GM18519 (cell line): ENCODE results near the gene INTS1.
"Not testable (repeated sequence)": the region's sequence is repeated elsewhere in the genome, so short reads cannot be mapped to it uniquely, and the experiment has no call there.

Experiments
- ATAC-seq: cut with Tn5 transposase; IDR thresholded peaks from one replicate; pipeline ENCODE4 v1.9.1; 2021; ENCODE audit warnings: mild to moderate bottlenecking, moderate library complexity; ENCODE audit not compliant: unreplicated experiment, low FRiP score

INTS1 gene

DNA sequence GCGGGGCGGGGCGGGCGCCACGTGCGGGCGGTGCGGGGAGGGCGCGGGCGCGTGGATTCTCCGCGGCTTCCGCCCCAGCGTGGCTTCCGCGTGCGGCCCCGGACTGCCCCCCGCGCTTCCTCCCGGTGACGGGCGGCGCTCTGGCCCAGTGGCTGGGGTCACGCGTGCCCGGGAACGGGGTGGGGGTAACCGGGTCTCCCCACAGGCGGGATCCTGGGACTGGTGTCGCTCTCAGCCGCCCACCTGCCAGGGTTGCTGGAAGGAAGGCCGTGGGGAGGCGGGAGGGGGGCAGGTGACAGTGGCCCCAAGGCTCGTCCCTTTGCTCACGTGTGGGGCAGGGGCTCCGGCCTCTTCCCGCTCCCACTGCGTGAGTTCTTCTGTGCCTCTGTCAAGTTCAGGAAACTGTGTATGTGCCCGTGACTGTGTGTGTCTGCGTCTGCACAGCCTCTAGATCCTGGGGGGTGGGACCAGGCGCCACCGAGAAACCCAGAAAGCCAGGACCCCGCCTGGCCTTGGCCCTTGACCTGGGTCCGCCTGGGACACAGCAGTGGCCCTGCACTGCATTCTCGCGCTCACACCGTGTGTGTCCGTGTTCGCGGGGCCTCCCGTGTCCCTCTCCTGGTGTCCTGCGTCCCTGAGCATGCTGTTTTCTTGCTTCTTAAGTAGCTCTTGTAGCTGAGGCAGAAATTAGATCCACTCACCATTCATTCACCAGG lies 27.2 kb upstream of the INTS1 start:
- no peak for ATAC-seq

DNA sequence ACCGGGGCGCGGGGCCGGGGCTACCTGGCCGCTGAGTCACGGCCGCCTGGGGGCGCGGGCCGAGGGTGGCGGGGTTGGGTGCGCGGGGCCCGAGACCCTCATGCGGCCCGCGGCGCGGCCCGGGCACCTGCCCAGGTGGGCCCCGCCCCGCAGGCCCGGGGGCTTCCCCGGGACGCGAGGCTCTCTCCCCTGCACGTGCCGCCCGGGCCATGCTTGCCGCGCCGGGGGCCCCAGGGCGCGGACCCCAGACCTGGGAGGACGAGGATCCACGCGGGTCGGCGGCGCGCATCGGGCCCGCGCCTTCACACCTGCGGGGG lies 26.7 kb upstream of the INTS1 start:
- no peak for ATAC-seq

- no peak for ATAC-seq
Observed at GRCh38 chr7:1529383-1530116, 25.4 kb upstream of the INTS1 start.

DNA sequence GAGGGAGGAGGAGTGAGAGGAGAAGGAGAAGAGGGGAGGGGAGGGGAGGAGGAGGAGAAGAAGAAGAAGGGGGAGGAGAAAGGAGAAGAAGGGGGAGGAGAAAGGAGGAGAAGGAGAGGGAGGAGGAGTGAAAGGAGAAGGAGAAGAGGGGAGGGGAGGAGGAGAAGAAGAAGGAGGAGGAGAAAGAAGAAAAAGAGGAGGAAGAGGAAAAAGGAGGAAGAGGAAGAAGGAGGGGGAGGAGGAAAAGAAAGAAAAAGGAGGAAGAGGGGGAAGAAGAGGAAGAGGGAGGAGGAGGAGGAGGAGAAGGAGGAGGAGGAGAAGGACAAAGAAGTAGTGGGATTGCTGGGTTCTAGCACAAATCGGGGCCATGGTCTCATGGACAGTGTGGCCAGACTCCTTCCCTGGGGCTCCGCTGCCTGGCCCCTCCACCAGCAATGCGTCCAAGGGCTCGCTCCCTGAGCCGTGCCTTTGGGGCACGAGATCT lies 22.1 kb upstream of the INTS1 start:
- ATAC-seq = no peak

DNA sequence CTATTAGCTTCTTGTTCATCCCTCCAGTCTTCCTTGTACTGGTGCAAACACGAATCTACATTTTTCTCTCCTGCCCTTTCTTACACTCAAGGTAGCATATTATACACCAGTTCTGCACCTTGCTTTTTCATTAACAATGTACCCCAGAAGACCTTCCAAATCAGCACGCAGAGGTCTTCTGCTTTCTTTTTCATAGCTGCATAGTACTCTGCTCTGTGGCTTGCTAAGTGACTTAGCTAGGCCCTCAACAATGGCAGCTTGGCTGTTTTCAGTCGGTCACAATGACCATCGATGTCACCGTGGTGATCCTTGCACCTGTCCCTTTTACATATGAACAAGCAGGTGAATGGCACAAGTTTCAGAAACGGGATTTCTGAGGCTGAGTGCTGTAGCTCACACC lies 21.2 kb upstream of the INTS1 start:
- no peak for ATAC-seq

- ATAC-seq = no peak
Observed at GRCh38 chr7:1523844-1524243, 19.7 kb upstream of the INTS1 start.

GRCh38 chr7:1523208-1523607 lies 19.0 kb upstream of the INTS1 start:
- no peak for ATAC-seq

GRCh38 chr7:1521456-1521855 lies 17.3 kb upstream of the INTS1 start:
- no peak for ATAC-seq

GRCh38 chr7:1520539-1521234 lies 16.5 kb upstream of the INTS1 start:
- no peak for ATAC-seq

DNA sequence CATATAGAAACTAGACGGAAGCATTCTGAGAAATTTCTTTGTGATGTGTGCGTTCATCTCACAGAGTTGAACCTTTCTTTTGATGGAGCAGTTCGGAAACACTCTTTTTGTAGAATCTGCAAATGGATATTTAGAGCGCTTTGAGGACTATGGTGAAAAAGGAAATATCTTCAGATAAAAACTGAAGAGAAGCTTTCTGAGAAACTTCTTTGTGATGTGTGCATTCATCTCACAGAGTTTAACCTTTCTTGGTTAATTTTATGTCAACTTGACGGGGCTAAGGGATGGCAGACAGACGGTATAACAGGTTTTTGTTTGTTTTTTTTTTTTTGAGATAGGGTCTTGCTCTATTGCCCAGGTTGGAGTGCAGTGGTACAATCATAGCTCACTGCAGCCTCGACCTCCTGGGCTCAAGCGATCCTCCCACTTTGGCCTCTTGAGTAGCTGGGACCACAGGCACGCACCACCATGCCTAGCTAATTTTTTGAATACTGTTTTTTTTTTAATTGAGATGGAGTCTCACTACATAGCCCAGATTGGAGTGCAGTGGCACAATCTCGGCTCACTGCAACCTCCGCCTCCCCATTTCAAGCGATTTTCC lies 15.2 kb upstream of the INTS1 start:
- ATAC-seq = not testable (repeated sequence)

GRCh38 chr7:1516586-1517251 lies 12.5 kb upstream of the INTS1 start:
- ATAC-seq = no peak

DNA sequence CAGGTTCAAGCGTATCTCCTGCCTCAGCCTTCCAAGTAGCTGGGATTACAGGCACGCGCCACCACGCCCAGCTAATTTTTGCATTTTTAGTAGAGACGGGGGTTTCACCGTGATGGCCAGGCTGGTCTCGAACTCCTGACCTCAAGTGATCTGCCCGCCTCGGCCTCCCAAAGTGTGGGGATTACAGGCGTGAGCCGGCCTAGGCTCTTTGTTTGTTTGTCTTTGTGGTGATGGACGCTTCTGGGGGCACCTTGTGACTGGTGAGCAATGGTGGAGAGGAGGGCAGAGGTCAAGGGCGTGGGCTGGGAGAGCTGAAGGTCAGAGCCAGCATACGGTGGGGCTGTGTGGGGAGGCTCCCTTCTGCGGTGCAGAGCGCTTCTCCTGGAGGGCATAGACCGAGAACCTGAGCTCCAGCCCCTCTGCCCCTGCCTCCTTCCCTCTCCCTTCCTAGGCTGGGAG lies 11.3 kb upstream of the INTS1 start:
- not testable (repeated sequence) for ATAC-seq

DNA sequence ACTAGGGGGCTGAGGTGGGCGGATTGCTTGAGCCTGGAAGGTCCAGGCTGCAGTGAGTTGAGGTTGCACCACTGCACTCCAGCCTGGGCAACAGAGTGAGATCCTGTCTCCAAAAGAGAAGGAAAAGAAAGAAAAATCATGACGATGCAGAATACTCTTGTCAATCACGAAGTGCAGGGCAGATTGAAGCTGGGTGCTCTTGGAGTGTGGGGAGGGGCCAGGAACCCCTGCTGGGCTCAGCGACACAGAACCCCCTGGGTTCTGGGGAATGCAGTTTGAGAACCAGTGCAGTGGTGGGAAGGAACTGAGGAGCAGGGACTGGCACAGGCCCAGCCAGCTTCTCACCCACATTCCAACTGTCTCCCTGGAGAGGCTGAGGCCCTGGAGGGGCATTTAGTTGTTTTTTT lies 10.8 kb upstream of the INTS1 start:
- no peak for ATAC-seq

DNA sequence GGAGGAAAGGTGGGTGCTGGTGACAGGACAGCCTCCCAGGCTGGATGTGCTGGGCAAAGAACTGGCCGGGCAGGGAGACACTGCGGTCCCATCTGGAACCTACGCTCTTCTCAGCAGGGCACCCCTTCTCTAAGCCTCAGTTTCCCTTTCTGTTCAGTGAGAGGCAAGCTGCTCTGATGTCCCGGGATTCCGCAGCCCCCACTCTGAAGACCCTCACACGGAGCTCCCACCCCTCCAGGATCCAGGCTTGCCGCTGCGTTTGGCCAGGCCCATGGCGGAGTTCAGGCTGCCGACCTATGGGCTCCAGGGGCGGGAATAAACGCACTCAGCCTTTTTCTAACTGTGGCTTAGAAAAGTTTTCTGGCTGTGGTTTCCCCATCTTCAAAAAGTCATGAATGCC lies 10.2 kb upstream of the INTS1 start:
- ATAC-seq = no peak

DNA sequence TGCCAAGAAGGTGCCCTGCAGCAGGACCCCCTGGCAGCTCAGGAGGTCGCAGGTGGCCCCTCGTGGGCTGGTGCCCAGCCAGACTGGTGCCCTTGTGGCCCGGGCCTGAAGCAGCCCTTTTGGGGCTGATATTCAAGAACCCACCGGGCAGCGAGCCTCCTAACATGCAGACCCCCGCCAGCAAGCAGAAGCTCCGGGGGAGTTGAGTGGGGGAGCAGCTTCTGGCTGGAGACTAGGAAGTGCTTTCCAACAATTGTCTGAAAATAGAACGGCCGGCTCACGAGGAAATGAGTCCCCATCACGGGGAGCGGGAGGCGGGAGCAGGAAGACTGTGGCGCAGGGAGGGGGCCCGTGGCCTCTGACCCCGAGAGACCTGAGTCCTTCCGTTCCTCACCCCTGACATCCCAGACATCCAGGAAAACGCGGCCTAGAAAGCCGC lies 9.5 kb upstream of the INTS1 start:
- no peak for ATAC-seq

- no peak for ATAC-seq
Observed at GRCh38 chr7:1512781-1513656, 8.8 kb upstream of the INTS1 start.

DNA sequence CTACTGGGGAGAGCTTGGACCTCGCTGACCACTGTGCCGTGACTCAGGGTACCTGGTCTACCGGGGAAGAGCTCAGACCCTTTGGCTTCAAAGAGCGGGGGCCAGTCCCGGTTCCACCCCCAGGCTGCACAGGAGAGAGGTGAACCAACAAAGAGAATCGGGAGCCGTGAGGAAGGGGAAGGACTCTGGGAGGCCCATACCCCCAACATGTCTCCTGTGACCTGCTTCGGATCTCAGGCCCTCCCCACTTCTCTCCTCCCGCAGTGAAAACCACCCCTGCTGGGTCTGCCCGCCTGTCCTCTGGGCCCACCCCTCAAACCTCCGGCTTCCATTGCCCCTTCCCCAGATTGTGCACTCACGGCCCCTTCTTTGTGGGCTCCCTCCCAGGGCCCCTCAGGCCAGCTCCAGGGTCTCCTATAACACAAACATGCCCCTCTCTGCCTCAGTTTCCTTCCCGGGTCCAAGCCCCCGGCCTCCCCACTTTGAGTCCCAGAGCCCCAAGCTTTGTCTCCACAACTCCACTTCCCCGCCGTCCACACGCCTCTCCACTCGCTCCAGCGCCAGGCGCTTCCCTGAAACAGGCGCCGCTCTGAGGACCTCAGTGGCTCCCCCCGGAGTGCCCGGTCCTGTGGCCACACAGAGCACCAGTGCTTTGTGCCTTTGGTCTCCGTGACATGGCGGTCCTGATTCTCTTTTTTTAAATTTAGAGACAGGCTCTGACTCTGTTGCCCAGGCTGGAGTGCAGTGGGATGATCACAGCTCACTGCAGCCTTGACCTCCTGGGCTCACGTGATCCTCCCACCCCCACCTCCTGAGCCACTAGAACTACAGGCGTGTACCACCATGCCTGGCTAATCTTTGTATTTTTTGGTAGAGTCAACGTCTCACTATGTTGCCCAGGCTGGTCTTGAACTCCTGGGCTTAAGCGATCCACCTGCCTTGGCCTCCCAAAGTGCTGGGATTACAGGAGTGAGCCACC lies 7.5 kb upstream of the INTS1 start:
- ATAC-seq = no peak

GRCh38 chr7:1510780-1511154 lies 6.6 kb upstream of the INTS1 start:
- no peak for ATAC-seq
